DND-41 (cell line): ENCODE measurements around the gene TNIK.

Source experiments
- CTCF ChIP-seq: IDR thresholded peaks from 2 replicates; pipeline ENCODE4 v1.5.1; 2012; ENCODE audit warnings: borderline replicate concordance, low read length, moderate library complexity, mild to moderate bottlenecking; ENCODE audit not compliant: poor library complexity, severe bottlenecking; ENCODE audit errors: extremely low read depth
- EZH2 ChIP-seq: IDR thresholded peaks from 3 replicates; pipeline ENCODE4 v1.6.1; 2012; ENCODE audit warnings: borderline replicate concordance, low read depth, mild to moderate bottlenecking, moderate library complexity, low read length, inconsistent platforms; ENCODE audit not compliant: severe bottlenecking

DNA sequence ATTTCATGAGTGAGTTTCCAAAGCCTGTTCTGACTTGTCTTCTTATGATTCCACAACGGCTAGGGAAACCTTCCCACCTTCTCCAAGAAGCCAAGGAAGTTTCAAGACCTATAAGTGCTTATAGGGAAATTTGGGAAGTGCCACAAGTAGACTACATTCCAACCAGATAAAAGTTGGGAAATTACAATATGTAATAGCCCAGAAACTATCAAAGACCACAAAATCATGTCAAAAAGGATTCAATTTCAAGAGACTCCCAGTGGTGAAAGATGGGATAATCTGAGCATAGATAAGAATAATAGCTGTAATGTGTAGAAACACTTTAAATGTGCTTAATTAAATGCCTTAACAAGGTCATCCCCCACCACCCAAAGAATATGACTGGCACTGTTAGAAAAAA, 264.5 kb downstream of the TNIK start:
- TF ChIP-seq CTCF (no peak), EZH2 (no peak)
